Fibroblast of pulmonary artery (primary cell): ENCODE data around the gene LLGL2.
A peak's percentile ranks its signal among the peaks of the same experiment; 100 is the strongest.

Experiments
- DNase-seq: peaks from one replicate; pipeline ENCODE4 v3.0.0-alpha.2; 2010; ENCODE audit warnings: low read depth
- H3K4me3 ChIP-seq: replicated peaks from 2 replicates; pipeline ENCODE4 v1.5.1; 2011; ENCODE audit warnings: low read depth, mild to moderate bottlenecking, control low read depth, low read length, moderate library complexity
- CTCF ChIP-seq: IDR thresholded peaks from 2 replicates; pipeline ENCODE4 v1.5.1; 2011; ENCODE audit warnings: mild to moderate bottlenecking, control low read depth, low read length, inconsistent platforms; ENCODE audit errors: missing control alignments

Gene LLGL2

GRCh38 chr17:75525806-75526554 lies 483 bp downstream of the LLGL2 start:
- no peak for DNase-seq
- no peak for TF ChIP-seq CTCF
- peak overlapping the region; percentile 22 for H3K4me3 ChIP-seq

- no peak overlapping the region for H3K4me3 ChIP-seq
- DNase-seq: no peak
- TF ChIP-seq CTCF: no peak
These were observed 1.2 kb downstream of the LLGL2 start for GRCh38 chr17:75526555-75527270.

- no peak overlapping the region for H3K4me3 ChIP-seq
- TF ChIP-seq CTCF: no peak
- no peak for DNase-seq
These were observed 5.6 kb downstream of the LLGL2 start for GRCh38 chr17:75530837-75531720.

DNA sequence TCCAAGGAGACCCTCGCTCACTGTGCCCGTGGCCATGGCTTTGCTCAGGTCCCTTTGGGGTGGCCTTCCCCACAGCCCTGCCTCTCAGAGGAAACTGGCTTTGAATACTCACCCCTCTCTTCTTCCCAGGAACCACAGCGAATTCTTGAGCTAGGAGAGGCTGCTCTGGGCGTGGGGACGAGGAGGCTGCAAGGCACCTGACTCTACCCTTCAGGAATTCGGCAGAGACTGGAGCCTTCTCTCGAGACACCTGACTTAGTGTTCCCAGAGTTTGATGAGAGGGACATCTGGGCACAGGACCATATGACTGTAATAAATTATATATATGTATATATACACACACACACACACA lies 6.2 kb downstream of the LLGL2 start:
- DNase-seq: no peak
- H3K4me3 ChIP-seq: no peak overlapping the region
- TF ChIP-seq CTCF: no peak

- no peak overlapping the region for H3K4me3 ChIP-seq
- no peak for TF ChIP-seq CTCF
- no peak for DNase-seq
These were observed 9.6 kb downstream of the LLGL2 start for GRCh38 chr17:75535119-75535537.

DNA sequence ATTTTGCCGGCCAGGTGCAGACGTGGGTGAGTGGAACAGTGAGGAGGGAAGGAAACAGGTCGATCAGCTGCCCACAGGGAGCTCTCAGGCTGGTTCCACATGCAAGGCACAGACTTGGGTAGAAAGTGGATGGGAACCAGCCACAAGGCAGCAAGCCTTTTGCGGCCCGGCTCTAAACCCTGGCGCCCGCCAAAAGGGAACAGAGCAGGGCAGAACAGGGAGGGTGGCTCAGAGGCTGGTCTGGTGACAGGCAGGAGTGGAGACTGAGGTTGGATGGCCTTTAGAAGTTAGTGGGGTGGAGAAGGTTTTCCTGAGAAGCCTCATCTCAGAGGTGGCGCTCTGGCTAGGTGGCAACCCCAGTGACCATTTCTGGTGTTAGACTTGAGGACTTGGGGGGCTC lies 10.4 kb downstream of the LLGL2 start:
- TF ChIP-seq CTCF: no peak
- no peak overlapping the region for H3K4me3 ChIP-seq
- no peak for DNase-seq
